Lung (tissue), 12 donors: ENCODE data around the gene R3HDML. TPM values are rescaled to one million over a fixed set of nuclear protein-coding genes. Genes with fewer than 3 reads are reported as not detected.

ENCODE experiments used
- ATAC-seq: fragments of 200-7000 bp; cut with Tn5 transposase; one replicate; pipeline ENCODE4 v1.9.1; 2020; ENCODE audit warnings: moderate number of reproducible peaks; ENCODE audit not compliant: insufficient read depth, low FRiP score
- DNase-seq, 3 donors: peaks; one replicate each; pipeline ENCODE4 v3.0.0-alpha.2; 2013 to 2017
- H3K27ac ChIP-seq, 2 donors: one replicate each; pipeline ENCODE4 v1.5.1; 2013; ENCODE audit warnings: mild to moderate bottlenecking in 2 of 2, moderate library complexity in 2 of 2, control low read depth in 1 of 2, inconsistent platforms in 1 of 2, low read depth in 1 of 2, low read length in 1 of 2
- H3K27me3 ChIP-seq, 3 donors: one replicate each; pipeline ENCODE4 v1.5.1; 2013; ENCODE audit warnings: low read length in 2 of 3; ENCODE audit not compliant: control insufficient read depth in 3 of 3, insufficient read depth in 3 of 3
- H3K36me3 ChIP-seq, 4 donors: one replicate each; pipeline ENCODE4 v1.5.1; 2013; ENCODE audit warnings: low read length in 4 of 4, mild to moderate bottlenecking in 1 of 4, moderate library complexity in 1 of 4; ENCODE audit not compliant: control insufficient read depth in 4 of 4, insufficient read depth in 4 of 4
- H3K4me1 ChIP-seq, 5 donors: one replicate each; pipeline ENCODE4 v1.5.1; 2013; ENCODE audit warnings: low read length in 5 of 5, mild to moderate bottlenecking in 2 of 5, moderate library complexity in 1 of 5; ENCODE audit not compliant: control insufficient read depth in 5 of 5, insufficient read depth in 5 of 5
- H3K4me3 ChIP-seq: one replicate; pipeline ENCODE4 v1.5.1; 2013; ENCODE audit warnings: mild to moderate bottlenecking, control low read depth, moderate library complexity
- H3K9ac ChIP-seq, 2 donors: one replicate each; pipeline ENCODE4 v1.5.1; 2013; ENCODE audit warnings: low read length in 2 of 2, control low read depth in 1 of 2; ENCODE audit not compliant: insufficient read depth in 1 of 2
- H3K9me3 ChIP-seq, 4 donors: one replicate each; pipeline ENCODE4 v1.5.1; 2013; ENCODE audit warnings: low read length in 3 of 4, mild to moderate bottlenecking in 1 of 4, moderate library complexity in 1 of 4; ENCODE audit not compliant: control insufficient read depth in 4 of 4, insufficient read depth in 3 of 4
- CTCF ChIP-seq: IDR thresholded peaks from 2 replicates; pipeline ENCODE4 v1.5.1; 2012; ENCODE audit warnings: mild to moderate bottlenecking; ENCODE audit errors: control extremely low read depth, extremely low read depth
- WGBS, 2 donors: extraction: QIAGEN DNeasy Blood & Tissue Kit; methylation state at CpG; one replicate each; pipeline ENCODE4 v1.1.7; 2013; 5-methylcytosine and 5-hydroxymethylcytosine counted together
- polyA plus RNA-seq, 2 donors: library from polyadenylated mRNA; stranded (reverse); fragments of 200-250 nt; gene quantifications; one replicate each; pipeline ENCODE4 v1.2.1, GENCODE V29; 2013
- total RNA-seq, 2 donors: library from RNA; depleted of rRNA in 1 of 2; stranded (reverse); fragments of >200 nt in 1 of 2; gene quantifications; one replicate each; pipeline ENCODE4 v1.2.1, GENCODE V29; 2014 to 2021
- donor health status: control.
- donor health status: control.
- donor health status: Bipolar disorder and iron deficiency.
- donor health status: healthy.
- donor health status: DM: yes; HTN: yes; CAD: no.

The R3HDML gene
- total and polyA plus RNA-seq, 4 donors: not detected

GRCh38 chr20:44362466-44362940, 25.7 kb downstream of the R3HDML start:
- WGBS, 2 donors: 69 to 80% methylated on average over 4 of the region's 4 CpGs
- H3K4me1 ChIP-seq: peaks cover 0 to 18% (median 0%) of the 10 kb centered on the region in 5 donors
- no peak overlapping the region for H3K27ac ChIP-seq
- no peaks in the 10 kb centered on the region for H3K36me3 ChIP-seq
- no peak overlapping the region for H3K4me3 ChIP-seq
- DNase-seq (no peak), ATAC-seq (no peak)
- no peaks in the 10 kb centered on the region for H3K9me3 ChIP-seq
- no peaks in the 10 kb centered on the region for H3K27me3 ChIP-seq
- no peak for TF ChIP-seq CTCF
- no peak overlapping the region for H3K9ac ChIP-seq

GRCh38 chr20:44364068-44364467, 27.2 kb downstream of the R3HDML start:
- H3K9ac ChIP-seq: no peak overlapping the region
- no peak overlapping the region for H3K27ac ChIP-seq
- 84 to 92% methylated on average over 4 of the region's 4 CpGs for WGBS, 2 donors
- no peaks in the 10 kb centered on the region for H3K36me3 ChIP-seq
- no peaks in the 10 kb centered on the region for H3K27me3 ChIP-seq
- no peaks in the 10 kb centered on the region for H3K9me3 ChIP-seq
- no peak for ATAC-seq
- TF ChIP-seq CTCF: no peak
- H3K4me3 ChIP-seq: no peak overlapping the region
- no peak for DNase-seq
- H3K4me1 ChIP-seq: peaks cover 0 to 4% (median 0%) of the 10 kb centered on the region in 5 donors

GRCh38 chr20:44364780-44365179, 27.9 kb downstream of the R3HDML start:
- H3K36me3 ChIP-seq: no peaks in the 10 kb centered on the region
- H3K4me1 ChIP-seq: no peaks in the 10 kb centered on the region
- H3K27ac ChIP-seq: no peak overlapping the region
- DNase-seq (no peak), ATAC-seq (no peak)
- 90 to 93% methylated on average over 6 of the region's 6 CpGs for WGBS, 2 donors
- H3K9me3 ChIP-seq: no peaks in the 10 kb centered on the region
- TF ChIP-seq CTCF: no peak
- H3K4me3 ChIP-seq: no peak overlapping the region
- no peak overlapping the region for H3K9ac ChIP-seq
- no peaks in the 10 kb centered on the region for H3K27me3 ChIP-seq

GRCh38 chr20:44367746-44368145, 30.9 kb downstream of the R3HDML start:
- Histone ChIP-seq H3K9me3 (no peaks in the 10 kb centered on the region), H3K4me3 (no peak overlapping the region), H3K9ac (no peak overlapping the region), H3K27ac (no peak overlapping the region), H3K36me3 (no peaks in the 10 kb centered on the region), H3K27me3 (no peaks in the 10 kb centered on the region), H3K4me1 (no peaks in the 10 kb centered on the region)
- 95 to 97% methylated on average over 6 of the region's 6 CpGs for WGBS, 2 donors
- DNase-seq: no peak
- no peak for TF ChIP-seq CTCF
- no peak for ATAC-seq
